ENCODE measurements around the gene UHRF2.
"Not testable (repeated sequence)": the region's sequence is repeated elsewhere in the genome, so short reads cannot be mapped to it uniquely, and the experiment has no call there.

Gene UHRF2

DNA sequence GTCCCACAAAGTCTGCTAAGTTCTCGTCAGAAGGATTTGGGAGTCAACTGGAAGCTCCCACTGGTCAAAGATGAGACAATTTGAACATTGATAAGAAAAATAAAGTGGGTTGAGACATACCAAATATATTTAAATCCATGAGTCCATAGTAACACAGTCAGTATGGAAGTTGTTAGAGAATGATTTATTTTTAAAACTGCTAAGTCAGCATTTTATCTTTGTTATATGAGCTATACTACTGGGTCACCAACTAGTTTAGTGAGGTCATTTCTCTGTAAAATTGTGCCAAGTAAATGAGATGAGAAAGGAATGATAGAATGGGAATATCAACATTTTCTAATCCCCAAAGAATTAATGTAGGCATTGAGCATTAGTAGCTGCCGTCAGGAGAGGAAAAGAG is 60.2 kb downstream of the UHRF2 start:
- in situ Hi-C loops (cut with HindIII; ENCODE audit: low sequenced_read_pairs), result loop anchor here (5.0 kb wide), 1 partner anchor 61 kb away; the partner anchor contains the start of gene UHRF2

DNA sequence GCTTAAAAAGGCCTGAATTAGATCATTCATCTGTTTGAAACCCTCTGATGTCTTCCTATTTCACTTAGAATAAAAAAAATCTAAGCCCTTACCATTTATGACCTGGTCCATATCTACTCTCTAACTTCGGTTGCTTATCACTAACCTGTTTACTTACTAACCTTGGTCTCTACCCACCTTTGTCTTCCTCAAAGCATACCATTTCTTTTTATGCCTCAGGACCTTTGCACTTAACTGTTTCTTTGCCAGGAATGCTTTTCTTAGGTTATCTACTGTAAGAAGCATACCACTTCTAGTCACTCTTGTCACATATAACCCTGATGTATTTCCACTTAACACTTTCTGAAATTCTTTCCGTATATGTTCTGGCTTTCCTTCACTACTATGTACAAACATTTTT is 67.0 kb downstream of the UHRF2 start:
- in situ Hi-C loops (cut with HindIII; ENCODE audit: low sequenced_read_pairs), result no loop called here

DNA sequence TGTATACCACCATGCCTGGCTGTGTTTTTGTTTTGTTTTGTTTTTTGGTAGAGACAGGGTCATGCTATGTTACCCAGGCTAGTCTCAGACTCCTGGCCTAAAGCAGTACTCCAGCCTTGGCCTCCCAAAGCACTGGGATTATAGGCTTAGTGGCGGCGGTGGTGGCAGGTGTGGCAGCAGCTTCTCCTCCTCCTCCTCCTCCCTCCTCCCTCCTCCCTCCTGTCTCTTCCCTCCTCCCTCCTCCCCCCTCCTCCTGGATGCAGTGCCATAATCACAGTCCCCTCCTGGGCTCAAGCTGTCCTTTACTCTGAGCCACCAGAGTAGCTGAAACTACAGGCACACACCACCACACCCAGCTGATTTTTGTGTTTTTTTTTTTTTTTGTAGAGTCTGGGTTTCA is 71.2 kb downstream of the UHRF2 start:
- in situ Hi-C loops (cut with HindIII; ENCODE audit: low sequenced_read_pairs), result no loop called here

DNA sequence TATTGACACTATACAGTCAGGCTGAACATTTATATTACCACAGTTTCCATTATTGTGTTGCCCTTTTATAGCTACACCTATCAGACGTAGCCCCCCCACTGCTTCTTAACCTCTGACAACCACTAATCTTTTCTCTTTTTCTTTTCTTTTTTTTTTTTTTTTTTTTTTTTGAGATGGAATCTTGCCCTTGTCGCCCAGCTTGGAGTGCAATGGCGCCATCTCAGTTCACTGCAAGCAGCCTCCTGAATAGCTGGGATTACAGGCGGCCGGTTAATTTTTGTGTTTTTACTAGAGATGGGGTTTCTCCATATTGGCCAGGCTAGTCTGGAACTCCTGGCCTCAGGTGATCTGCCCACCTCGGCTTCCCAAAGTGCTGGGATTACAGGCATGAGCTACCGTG is 75.4 kb downstream of the UHRF2 start:
- in situ Hi-C loops (cut with HindIII; ENCODE audit: low sequenced_read_pairs), result no loop called here

DNA sequence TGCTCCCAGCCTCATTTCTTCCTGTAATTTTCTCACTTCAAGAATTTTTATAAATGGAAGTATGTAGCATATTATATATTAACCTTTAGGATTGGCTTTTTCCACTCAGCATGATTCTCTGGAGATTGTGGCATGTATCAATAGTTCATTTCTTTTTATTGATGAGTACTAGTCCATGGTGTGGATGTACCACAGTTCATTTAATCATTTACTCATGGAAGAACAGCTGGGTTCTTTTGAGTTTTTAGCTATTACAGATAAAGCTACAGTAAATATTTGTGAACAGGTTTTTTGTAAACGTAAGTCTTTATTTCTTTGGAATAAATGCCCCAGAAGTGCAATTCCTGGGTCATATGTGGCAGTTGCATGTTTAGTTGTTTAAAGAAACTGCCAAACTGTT is 76.1 kb downstream of the UHRF2 start:
- in situ Hi-C loops (cut with HindIII; ENCODE audit: low sequenced_read_pairs), result no loop called here

DNA sequence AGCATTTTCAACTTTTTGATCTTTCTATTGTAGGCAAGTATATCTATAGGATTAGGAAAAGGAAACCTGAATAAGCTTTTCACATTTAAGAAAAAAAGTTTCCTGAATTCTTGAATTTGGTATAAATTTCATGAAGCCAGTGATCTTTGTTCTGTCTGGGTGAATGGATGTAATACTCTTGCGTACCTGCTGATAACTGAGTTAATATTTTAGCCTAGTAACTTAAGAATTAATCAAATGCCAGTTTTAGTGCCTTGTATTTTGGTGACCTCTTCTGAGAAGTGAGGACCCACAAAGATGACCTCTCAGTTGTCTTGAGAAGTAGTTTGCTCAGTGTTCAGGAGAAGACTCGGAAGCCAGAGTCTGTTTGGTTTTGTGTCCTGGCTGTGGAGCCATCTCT is 77.9 kb downstream of the UHRF2 start:
- in situ Hi-C loops (cut with HindIII; ENCODE audit: low sequenced_read_pairs), result no loop called here

DNA sequence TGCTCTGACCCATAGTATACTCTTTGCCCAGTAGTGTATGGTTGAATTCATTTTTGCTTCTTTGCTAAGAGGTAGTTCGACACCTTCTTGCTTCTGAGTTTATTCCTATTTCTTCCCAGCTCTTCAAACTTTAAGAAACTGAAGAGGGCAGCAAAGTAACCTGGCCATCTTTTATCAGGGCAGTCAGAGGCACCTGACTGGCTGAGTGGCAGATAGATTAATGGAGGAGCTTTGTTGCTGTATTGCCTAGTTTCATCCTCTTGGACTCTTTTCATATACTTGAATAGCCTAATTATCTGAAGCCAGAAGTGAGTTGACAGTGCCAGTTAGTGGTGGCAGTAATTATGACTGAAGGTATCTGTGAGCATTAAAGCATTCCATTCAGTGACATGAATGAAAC is 82.5 kb downstream of the UHRF2 start:
- in situ Hi-C loops (cut with HindIII; ENCODE audit: low sequenced_read_pairs), result no loop called here

DNA sequence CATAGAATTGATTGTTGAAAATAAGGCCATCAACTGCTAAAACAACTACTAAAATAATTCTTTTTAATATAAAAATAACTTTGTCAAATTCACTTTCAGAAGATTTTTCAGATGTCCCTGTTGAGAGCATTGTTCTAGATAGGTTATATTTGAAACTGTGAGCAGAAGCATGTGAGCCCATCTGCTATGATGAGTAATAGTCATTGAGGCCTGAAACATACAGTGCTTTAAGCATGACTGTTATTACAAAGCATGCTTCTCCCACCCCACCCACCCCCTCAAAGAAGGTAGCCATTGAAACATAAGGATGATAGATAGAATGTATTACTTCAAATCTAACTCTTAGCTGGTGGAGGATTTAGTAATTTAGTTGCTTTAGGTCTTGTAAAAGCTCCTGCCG is 86.0 kb downstream of the UHRF2 start:
- in situ Hi-C loops (cut with HindIII; ENCODE audit: low sequenced_read_pairs), result no loop called here

DNA sequence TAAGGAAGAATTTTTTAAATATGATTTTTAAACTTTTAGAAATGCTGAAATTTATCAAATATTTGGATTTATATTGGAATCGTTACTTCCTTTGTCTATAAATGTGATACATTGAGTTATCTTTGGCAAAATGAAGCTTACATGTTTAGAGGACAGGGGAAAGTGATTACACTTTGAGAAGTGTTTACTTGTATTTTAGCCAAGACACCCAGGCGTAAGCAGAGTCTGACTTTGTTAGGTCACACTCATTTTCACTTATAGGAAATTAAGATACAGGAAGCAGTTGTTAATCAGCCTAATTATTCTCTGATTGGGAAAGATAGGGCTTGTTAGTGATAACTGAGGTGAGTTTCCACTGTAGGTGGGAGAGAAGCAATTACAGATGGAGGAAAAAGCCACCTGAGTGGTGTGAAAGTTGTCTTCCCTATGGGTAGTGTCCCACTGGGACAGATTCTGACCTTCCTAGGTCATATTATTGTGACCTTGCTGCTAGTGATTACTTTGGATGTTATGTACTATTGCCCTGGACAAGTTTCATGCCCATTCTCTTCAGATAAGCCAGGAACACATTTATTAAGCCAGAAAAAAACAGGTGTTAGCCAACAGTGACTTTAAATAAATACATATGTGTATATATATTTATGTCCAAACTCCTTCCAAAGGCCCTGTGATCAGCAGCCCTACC is 88.7 kb downstream of the UHRF2 start:
- in situ Hi-C loops (cut with HindIII; ENCODE audit: low sequenced_read_pairs), result no loop called here

DNA sequence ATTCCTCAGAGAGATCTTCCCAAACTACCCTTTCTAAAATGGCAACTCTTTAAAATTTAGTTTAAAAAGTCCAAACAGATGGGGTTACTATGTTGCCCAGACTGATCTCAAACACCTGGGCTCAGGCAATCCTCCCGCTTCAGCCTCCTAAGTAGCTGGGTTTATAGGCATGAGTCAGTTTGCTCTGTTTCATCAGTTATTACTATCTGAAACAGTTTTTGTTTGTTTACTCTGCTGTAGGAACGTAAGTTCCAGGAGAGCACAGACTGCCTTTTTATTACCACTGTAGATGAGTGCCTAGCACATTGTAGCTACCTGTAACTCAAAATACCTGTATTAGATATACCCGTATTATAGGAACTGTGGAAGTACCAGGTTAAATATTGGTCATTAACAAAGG is 89.4 kb downstream of the UHRF2 start:
- in situ Hi-C loops (cut with HindIII; ENCODE audit: low sequenced_read_pairs), result no loop called here

DNA sequence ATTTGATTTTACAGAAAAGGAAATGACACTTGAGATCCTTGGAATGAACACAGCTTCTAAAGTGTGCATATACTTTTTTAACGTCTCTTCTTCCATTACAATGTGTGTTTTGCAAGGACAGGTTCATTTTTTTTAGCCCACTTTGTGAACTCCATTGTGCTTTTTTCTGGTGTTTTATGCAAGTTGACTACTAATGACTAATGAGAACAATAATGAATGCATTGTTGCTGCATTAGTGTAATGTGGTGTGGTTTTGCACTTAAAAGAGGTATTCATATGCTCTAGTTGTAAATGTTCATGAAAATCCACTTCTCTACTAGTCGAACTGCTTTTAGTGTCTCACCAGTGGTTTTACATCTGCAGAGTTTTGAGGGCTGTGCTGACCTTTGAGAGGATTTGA is 93.6 kb downstream of the UHRF2 start:
- in situ Hi-C loops (cut with HindIII; ENCODE audit: low sequenced_read_pairs), result no loop called here

DNA sequence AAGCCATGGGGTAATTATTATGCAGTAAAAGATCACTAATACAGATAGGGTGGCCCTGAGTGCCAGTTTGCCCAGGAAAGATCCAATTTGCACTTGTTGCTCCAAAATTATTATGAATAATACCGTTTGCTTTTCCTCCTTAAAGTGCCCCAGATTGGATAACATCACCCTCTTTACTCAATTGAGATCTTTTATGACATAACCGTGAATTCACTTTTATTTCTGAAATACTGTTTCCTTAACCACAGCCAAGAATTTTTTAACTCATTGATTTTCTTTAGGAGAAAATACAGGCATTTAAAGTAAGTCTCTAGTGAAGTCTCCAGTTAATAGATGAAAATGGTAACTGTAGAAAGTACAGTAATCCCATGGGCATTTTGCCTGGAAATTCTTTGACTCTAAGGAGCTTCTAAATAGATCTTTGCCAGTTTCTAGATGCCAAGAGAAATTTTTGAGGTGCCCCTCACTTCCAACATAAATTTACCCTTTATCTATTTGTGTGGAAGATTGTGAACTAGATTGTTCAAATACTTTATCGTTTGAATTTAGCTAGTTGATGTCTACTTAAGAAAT is 99.2 kb downstream of the UHRF2 start:
- in situ Hi-C loops (cut with HindIII; ENCODE audit: low sequenced_read_pairs), result no loop called here

DNA sequence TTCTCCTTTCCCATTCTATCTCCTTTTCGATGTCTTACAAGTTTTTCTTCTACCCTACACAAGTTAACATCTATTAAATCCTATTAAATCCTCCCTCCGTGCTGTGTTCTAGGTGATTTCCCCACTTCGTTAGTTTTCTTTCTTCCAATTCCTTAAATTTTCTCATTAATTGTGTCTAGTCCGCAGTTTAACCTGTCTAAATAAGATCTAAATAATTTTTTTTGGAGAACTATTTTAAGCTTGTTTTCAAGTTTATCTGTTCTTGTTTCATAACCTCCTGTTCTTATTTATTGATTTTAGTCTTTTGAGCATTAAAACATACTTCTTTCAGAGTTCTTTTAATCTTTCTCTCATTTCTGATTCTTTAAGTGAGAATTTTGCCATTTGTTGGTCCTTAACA is 109.3 kb downstream of the UHRF2 start:
- in situ Hi-C loops (cut with HindIII; ENCODE audit: low sequenced_read_pairs), result no loop called here

DNA sequence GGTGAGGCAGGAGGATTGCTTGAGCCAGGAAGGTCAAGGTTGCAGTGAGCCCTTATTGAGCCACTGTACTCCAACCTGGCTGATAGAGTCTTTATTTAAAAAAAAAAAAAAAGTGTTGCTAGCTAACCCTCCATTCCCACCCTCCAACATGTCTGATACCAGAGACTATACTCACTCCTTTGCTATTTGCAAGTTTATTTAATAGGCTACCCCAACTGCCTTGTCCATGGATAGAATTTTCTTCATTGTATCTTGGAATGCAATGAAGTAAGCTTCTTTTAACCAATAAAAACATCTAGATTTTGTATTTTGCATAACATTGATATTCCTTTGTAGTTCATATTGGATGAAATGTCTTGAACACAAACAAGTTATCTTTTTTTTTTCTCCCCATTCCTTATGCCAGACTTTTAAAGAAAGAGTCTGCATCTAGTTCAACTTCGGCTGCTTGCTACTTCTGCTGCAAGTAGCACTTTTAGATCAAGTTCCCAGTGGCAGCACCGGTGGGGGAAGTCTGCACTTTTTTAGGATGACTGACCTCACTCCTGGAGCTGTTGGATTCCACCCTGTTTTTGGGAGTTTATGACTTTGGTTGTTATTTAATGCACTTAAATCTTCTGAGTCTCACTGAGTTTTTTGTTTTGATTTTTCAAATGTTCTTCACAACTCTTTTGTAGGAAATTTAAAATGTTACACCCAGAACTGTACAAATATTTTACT is 112.5 kb downstream of the UHRF2 start:
- in situ Hi-C loops (cut with HindIII; ENCODE audit: low sequenced_read_pairs), result no loop called here

DNA sequence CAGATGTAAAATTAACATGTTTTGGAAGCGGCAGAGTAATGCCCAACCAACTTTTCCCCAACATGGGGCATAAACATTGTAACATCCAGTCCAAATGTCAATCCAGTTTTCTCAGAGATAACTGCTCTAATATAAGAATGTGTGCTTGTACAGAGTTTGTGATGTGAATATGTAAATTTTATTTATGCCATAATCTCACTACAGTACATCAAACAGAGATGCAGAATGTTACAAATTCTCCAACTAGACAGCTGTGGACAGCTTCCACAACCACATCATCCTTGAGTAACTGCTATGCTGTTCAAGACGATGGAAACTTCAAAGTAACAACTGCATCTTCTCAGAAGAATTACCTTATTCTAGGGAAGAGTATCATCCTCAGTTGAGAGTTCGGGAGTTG is 122.6 kb downstream of the UHRF2 start:
- in situ Hi-C loops (cut with HindIII; ENCODE audit: low sequenced_read_pairs), result no loop called here

DNA sequence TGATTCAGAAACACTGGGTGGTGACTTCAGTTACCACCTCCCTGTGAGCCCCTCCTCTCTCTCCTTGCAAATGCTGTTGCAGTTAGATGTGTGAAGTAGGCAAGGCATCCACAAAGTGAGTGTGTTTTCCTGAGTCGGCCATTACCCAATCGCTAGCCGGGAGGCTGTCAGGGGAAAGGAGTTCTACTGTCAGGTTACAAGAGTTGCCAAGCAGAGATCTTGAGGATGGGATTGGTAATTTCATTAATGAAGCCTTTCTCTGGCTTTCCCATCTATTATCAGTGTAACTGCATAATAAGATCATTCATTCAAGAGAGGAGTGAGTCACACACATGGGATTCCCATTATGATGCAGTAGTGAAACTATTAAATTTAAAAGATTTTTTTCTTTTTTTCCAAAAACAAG is 125.7 kb downstream of the UHRF2 start:
- in situ Hi-C loops (cut with HindIII; ENCODE audit: low sequenced_read_pairs), result no loop called here

DNA sequence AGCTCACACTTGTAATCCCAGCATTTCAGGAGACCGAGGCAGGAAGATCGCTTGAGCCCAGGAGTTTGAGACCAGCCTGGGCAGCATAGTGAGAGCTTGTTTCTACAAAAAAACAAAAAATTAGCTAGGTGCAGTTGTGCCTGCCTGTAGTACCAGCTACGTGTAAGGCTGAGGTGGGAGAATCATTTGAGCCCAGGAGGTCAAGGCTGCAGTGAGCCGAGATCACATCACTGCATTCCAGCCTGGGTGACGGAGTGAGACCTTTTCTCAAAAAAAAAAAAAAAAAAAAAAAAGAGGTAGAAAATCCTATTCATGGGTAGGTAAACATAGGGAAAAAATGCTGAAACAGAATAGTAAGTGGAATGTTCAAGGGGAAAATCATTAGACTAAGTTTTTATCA is 129.6 kb downstream of the UHRF2 start:
- in situ Hi-C loops (cut with HindIII; ENCODE audit: low sequenced_read_pairs), result not testable (repeated sequence)

DNA sequence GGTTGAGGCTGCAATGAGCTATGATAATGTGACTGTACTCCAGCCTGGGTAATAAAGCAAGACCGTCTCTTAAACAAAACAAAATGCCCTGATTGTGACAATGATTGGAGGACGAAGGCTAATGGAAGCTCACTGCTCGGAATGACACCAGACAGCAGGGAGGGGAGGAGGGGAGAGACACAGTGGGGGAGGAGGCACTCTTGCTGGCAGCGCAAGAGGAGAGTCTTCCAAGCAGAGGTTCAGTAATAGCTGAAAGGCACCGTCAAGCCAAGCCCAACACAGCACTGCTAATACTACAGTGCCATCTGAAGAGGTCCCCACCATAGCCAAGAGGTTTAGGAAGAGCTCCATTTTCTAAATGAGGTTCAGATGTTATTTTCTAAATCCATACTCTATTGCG is 130.2 kb downstream of the UHRF2 start:
- in situ Hi-C loops (cut with HindIII; ENCODE audit: low sequenced_read_pairs), result no loop called here

DNA sequence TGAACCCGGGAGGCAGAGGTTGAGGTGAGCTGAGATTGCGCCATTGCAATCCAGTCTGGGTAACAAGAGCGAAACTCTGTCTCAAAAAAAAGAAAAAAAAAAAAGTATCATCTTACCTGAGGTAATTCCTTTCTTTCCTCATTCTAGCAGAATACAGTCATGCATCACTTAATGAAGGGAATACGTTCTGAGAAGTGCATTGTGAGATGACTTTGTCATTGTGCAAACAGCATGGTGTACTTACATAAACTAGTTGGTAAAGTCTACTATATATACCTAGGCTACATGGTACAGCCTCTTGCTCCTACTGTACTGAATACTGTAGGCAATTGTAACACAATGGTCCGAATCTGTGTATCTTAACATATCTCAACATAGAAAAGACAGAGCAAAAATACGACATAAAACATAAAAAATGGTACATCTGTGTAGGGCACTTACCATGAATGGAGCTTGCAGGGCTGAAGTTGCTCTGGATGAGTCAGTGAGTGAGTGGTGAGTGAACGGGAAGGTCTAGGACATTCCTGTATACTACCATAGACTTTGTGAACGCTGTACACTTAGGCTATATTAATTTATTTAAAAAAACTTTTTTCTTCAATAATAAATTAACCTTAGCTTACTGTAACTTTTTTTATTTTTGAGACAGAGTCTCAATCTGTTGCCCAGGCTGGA is 132.2 kb downstream of the UHRF2 start:
- in situ Hi-C loops (cut with HindIII; ENCODE audit: low sequenced_read_pairs), result no loop called here

DNA sequence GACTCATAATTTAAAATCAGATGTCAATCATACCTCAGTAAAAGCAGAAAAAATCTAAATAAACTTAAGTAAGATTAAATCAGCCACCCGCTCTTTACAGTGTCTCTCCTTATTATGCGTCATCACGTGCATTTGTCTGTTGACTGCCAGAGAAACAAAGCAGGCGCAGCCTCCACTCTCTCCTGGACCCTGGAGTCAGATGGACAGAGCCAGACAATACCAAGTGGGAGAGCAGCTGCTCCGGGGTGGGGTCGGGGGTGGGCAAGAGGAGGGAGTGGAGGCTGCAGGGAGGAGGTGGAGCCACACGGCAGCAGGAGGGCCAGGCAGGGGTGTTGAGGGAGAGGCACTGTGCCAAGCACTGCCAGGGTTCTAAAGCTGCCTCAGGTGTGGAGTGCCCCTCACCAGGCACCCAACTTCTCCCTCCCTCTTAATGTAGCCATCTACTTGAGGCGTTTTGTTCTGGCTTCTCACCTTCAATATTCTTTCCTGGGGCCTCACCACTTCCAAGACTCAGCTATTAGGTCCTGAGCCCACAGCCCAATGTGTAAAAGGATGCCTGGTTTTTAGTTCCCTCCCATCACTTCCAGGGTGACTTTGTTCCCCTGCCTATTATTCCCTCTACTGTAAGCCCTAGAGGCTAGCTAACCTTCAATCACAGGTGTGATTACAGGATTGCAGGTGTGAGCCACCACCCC is 136.3 kb downstream of the UHRF2 start:
- in situ Hi-C loops (cut with HindIII; ENCODE audit: low sequenced_read_pairs), result no loop called here

DNA sequence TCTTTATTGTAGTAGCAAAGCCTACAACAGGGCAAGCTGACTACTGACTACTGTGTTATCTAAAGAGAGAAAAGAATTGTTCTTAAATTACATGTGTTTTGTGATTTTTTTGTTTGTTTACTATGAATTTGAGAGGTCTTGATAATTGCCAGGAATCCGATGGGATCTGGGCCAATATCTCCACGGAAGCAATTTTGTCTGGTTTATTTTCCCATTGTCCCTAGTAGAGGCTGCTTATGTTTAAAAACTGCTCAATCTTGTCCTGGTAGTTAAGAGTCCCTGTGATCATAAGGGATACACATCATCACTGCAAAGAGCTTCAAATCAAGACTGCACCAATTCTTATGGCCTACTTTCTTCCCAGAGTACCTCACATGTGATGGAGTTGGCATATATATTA is 138.1 kb downstream of the UHRF2 start:
- in situ Hi-C loops (cut with HindIII; ENCODE audit: low sequenced_read_pairs), result no loop called here
